GM13976 (cell line): ENCODE results near the gene TMEM127.

ENCODE experiments used
- DNase-seq: peaks from one replicate; pipeline ENCODE4 v3.0.0; 2012; ENCODE audit warnings: low spot score
- in situ Hi-C: fragments of 300-500 bp; cut with MboI; formaldehyde crosslinking; loops from one replicate; pipeline ENCODE4 v1.12.0; 2022; ENCODE audit warnings: low sequenced_read_pairs, mixed read lengths, inconsistent platforms; ENCODE audit not compliant: unreplicated experiment
- TF ChIP-seq, protein P1 (sequence below): IDR thresholded peaks from 2 replicates; pipeline ENCODE4 v1.5.1; 2012; ENCODE audit warnings: borderline replicate concordance, mild to moderate bottlenecking; ENCODE audit not compliant: insufficient read depth; ENCODE audit errors: extremely low read depth, missing control alignments, control extremely low read depth

The TMEM127 gene

GRCh38 chr2:96245609-96246390 is 20.0 kb downstream of the TMEM127 start:
- no peak for DNase-seq
- TF ChIP-seq, protein P1, sequence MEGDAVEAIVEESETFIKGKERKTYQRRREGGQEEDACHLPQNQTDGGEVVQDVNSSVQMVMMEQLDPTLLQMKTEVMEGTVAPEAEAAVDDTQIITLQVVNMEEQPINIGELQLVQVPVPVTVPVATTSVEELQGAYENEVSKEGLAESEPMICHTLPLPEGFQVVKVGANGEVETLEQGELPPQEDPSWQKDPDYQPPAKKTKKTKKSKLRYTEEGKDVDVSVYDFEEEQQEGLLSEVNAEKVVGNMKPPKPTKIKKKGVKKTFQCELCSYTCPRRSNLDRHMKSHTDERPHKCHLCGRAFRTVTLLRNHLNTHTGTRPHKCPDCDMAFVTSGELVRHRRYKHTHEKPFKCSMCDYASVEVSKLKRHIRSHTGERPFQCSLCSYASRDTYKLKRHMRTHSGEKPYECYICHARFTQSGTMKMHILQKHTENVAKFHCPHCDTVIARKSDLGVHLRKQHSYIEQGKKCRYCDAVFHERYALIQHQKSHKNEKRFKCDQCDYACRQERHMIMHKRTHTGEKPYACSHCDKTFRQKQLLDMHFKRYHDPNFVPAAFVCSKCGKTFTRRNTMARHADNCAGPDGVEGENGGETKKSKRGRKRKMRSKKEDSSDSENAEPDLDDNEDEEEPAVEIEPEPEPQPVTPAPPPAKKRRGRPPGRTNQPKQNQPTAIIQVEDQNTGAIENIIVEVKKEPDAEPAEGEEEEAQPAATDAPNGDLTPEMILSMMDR: no peak
- in situ Hi-C loops: no loop called here

GRCh38 chr2:96243843-96244242 is 22.0 kb downstream of the TMEM127 start:
- in situ Hi-C loops: no loop called here
- TF ChIP-seq, protein P1: no peak
- DNase-seq: no peak

DNA sequence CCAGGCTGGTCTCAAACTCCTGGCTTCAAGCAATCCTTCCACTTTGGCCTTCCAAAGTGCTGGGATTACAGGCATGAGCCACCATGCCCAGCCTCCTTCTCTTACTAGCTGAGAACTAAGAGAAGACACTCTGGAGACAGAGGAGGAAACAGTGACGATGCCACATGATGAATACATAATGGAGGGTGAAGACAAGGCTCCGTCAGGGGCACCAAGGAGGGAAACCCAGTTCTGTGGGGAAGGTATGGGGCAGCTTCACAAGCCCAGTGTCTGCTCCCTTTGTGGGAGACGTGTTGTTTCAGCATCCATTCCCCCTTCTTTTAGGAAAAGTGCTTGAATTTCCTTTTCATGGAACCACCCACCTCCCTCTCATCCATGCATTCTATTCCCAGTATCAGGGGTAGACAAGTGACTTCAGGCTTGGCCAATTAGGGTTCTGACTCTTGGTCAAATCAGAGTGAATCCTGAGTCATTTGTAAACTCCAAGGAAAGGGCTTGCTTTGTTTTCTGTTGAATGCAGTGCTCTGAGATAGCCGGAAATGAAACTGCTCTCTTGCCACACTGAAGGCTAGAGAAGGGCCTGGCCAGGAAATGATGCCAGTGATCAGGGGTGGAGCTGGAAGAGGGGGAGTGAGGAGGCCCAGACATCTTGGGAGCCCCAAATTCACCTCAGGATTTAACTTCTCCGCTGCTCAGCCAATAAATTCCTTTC is 23.7 kb downstream of the TMEM127 start:
- DNase-seq: peak; percentile 71
- TF ChIP-seq, protein P1: no peak
- in situ Hi-C loops: no loop called here

GRCh38 chr2:96241227-96241626 is 24.6 kb downstream of the TMEM127 start:
- DNase-seq: no peak
- in situ Hi-C loops: no loop called here
- TF ChIP-seq, protein P1: no peak

DNA sequence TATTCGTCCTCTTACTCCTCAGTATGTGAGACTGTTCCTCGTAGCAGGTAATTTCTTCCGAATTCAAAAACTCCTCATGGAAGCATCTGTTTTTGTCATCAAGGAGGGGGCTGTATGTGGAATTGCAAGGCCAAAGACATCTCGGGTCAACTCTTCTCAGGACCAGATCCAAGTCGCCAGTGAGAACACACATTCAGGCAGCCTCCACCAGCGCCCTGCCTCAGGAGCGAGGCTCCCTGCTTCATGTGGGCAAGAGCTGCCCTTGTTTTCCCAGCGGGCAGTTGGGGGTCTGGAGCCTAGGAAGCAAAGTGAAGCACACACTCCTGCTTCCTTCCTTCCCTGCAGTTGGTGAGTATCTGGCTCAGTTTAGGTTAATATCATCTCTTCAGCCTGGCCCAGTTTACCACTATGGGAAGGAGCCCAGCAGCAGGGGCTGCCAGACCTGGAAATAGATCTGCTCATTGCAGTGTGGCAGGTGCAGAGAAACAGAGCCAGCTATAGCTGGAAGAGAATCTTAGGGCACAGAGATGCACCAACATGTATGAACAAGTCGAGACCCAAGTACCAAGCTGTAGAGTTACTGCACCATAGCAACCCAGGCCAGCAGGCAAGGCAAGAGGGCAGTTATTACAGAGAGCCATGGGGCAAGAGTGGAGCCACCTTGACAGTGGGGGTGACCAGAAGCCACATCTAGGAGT is 25.3 kb downstream of the TMEM127 start:
- no peak for DNase-seq
- TF ChIP-seq, protein P1: no peak

GRCh38 chr2:96239745-96240264 is 26.0 kb downstream of the TMEM127 start:
- no peak for DNase-seq
- in situ Hi-C loops: no loop called here
- TF ChIP-seq, protein P1: no peak

More for the DNA sequence above, 25.3 kb downstream of the TMEM127 start:
- in situ Hi-C loops: no loop called here
